Measurements from ENCODE around the gene UTS2R. TPM values are rescaled to one million over a fixed set of nuclear protein-coding genes. Genes with fewer than 3 reads are reported as not detected.
"Not testable (repeated sequence)": the region's sequence is repeated elsewhere in the genome, so short reads cannot be mapped to it uniquely, and the experiment has no call there.

Gene UTS2R
- total RNA-seq, 1 experiment from 2014 or later, result not detected

GRCh38 chr17:82378741-82379021 lies 7.1 kb downstream of the UTS2R start:
- CTCF ChIA-PET, result no interaction called here
- Mint-ChIP-seq H3K27ac (ENCODE audit: low read depth, unreplicated experiment) (no peak overlapping the region), H3K4me3 (ENCODE audit: unreplicated experiment) (no peak overlapping the region), H3K36me3 (ENCODE audit: insufficient read depth, unreplicated experiment) (no peaks in the 10 kb centered on the region), H3K27me3 (ENCODE audit: insufficient read depth, unreplicated experiment) (peaks cover 35% of the 10 kb centered on the region), H3K4me1 (ENCODE audit: insufficient read depth, unreplicated experiment) (peaks cover 11% of the 10 kb centered on the region), H3K9me3 (ENCODE audit: unreplicated experiment) (no peaks in the 10 kb centered on the region)
- DNase-seq (ENCODE audit: unreplicated experiment), result no peak
- TF ChIP-seq, protein P1, sequence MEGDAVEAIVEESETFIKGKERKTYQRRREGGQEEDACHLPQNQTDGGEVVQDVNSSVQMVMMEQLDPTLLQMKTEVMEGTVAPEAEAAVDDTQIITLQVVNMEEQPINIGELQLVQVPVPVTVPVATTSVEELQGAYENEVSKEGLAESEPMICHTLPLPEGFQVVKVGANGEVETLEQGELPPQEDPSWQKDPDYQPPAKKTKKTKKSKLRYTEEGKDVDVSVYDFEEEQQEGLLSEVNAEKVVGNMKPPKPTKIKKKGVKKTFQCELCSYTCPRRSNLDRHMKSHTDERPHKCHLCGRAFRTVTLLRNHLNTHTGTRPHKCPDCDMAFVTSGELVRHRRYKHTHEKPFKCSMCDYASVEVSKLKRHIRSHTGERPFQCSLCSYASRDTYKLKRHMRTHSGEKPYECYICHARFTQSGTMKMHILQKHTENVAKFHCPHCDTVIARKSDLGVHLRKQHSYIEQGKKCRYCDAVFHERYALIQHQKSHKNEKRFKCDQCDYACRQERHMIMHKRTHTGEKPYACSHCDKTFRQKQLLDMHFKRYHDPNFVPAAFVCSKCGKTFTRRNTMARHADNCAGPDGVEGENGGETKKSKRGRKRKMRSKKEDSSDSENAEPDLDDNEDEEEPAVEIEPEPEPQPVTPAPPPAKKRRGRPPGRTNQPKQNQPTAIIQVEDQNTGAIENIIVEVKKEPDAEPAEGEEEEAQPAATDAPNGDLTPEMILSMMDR (IDR thresholded peaks at IDR 0.05; ENCODE audit: unreplicated experiment), result no peak
- BruUV-seq (replicated peaks), result no TSS peak
- POLR2A ChIA-PET, result no interaction called here
- intact Hi-C loops (cut with micrococcal nuclease), result no loop called here

GRCh38 chr17:82380860-82381702 lies 9.5 kb downstream of the UTS2R start:
- intact Hi-C loops (cut with micrococcal nuclease), result loop anchor here (10.0 kb wide), 1 partner anchor 174 kb away; no protein-coding TSS in a partner anchor
- no TSS peak for BruUV-seq (replicated peaks)
- TF ChIP-seq, protein P1 (IDR thresholded peaks at IDR 0.05; ENCODE audit: unreplicated experiment), result no peak
- no peak for DNase-seq (ENCODE audit: unreplicated experiment)
- CTCF ChIA-PET, result interaction anchor here (0.7 kb wide), 1 partner anchor 172 kb away, joined by 3 read pairs; no protein-coding TSS in a partner anchor
- Mint-ChIP-seq H3K27me3 (ENCODE audit: insufficient read depth, unreplicated experiment) (peaks cover 35% of the 10 kb centered on the region), H3K4me3 (ENCODE audit: unreplicated experiment) (peak overlapping the region; percentile 6), H3K36me3 (ENCODE audit: insufficient read depth, unreplicated experiment) (no peaks in the 10 kb centered on the region), H3K4me1 (ENCODE audit: insufficient read depth, unreplicated experiment) (peaks cover 11% of the 10 kb centered on the region), H3K9me3 (ENCODE audit: unreplicated experiment) (no peaks in the 10 kb centered on the region), H3K27ac (ENCODE audit: low read depth, unreplicated experiment) (no peak overlapping the region)
- POLR2A ChIA-PET, result interaction anchor here (1.5 kb wide), 1 partner anchor 23 kb away, joined by 3 read pairs; no protein-coding TSS in a partner anchor

DNA sequence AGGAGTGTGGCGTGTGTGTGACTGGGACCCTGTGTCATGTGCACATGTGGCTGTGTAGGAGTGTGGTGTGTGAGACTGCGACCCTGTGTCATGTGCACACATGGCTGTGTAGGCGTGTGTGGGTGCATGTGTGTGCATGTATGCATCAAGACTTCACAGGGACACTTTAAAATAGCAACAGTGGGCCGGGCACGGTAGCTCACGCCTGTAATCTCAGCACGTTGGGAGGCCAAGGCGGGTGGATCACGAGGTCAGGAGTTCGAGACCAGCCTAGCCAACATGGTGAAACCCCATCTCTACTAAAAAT lies 10.1 kb downstream of the UTS2R start:
- H3K27ac Mint-ChIP-seq (ENCODE audit: low read depth, unreplicated experiment); BruUV-seq (replicated peaks); DNase-seq (ENCODE audit: unreplicated experiment); H3K36me3 Mint-ChIP-seq (ENCODE audit: insufficient read depth, unreplicated experiment); H3K4me3 Mint-ChIP-seq (ENCODE audit: unreplicated experiment); H3K9me3 Mint-ChIP-seq (ENCODE audit: unreplicated experiment): not testable (repeated sequence)
- CTCF ChIA-PET, result interaction anchor here (0.6 to 0.7 kb wide), 2 partner anchors 172 to 394 kb away, joined by 3 to 4 read pairs; no protein-coding TSS in a partner anchor
- peaks cover 11% of the 10 kb centered on the region for H3K4me1 Mint-ChIP-seq (ENCODE audit: insufficient read depth, unreplicated experiment)
- peaks cover 35% of the 10 kb centered on the region for H3K27me3 Mint-ChIP-seq (ENCODE audit: insufficient read depth, unreplicated experiment)
- POLR2A ChIA-PET, result interaction anchor here (1.5 kb wide), 1 partner anchor 23 kb away, joined by 3 read pairs; no protein-coding TSS in a partner anchor
- intact Hi-C loops (cut with micrococcal nuclease), result loop anchor here (10.0 kb wide), 1 partner anchor 173 kb away; no protein-coding TSS in a partner anchor

DNA sequence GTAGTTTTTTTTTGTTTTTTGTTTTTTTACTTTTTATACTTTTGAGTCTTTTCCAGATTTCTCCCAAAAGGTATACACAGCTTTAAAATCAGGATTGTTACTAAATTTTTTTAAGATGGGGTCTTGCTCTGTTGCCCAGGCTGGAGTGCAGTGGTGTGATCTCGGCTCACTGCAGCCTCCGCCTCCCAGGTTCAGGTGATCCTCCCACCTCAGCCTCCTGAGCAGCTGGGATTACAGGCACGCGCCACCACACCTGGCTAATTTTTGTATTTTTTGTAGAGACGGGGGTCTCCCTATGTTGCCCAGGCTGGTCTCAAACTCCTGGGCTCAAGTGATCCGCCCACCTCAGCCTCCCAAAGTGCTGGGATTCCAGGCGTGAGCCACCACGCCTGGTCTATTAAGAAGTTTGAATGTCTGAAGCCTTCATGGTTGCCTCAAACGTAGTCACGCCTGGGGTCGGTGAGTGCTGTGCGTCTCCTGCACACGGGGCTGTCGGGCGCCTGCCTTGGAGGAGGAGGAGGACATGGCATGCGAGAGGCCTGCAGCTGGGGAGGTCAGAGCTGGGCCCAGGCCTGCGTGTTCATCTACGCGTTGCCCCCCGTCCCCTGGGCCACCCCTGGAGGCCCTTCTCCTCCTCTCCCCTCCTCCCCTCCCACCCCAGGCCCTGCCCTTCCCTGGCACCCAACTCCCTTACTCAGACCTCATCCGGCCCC lies 10.8 kb downstream of the UTS2R start:
- CTCF ChIA-PET, result interaction anchor here (0.6 kb wide), 1 partner anchor 393 kb away, joined by 4 read pairs; no protein-coding TSS in a partner anchor
- DNase-seq (ENCODE audit: unreplicated experiment); H3K27ac Mint-ChIP-seq (ENCODE audit: low read depth, unreplicated experiment); POLR2A ChIA-PET; H3K4me3 Mint-ChIP-seq (ENCODE audit: unreplicated experiment); BruUV-seq (replicated peaks); H3K9me3 Mint-ChIP-seq (ENCODE audit: unreplicated experiment); H3K36me3 Mint-ChIP-seq (ENCODE audit: insufficient read depth, unreplicated experiment): not testable (repeated sequence)
- peaks cover 37% of the 10 kb centered on the region for H3K27me3 Mint-ChIP-seq (ENCODE audit: insufficient read depth, unreplicated experiment)
- intact Hi-C loops (cut with micrococcal nuclease), result loop anchor here (10.0 kb wide), 1 partner anchor 172 kb away; no protein-coding TSS in a partner anchor
- peaks cover 12% of the 10 kb centered on the region for H3K4me1 Mint-ChIP-seq (ENCODE audit: insufficient read depth, unreplicated experiment)

DNA sequence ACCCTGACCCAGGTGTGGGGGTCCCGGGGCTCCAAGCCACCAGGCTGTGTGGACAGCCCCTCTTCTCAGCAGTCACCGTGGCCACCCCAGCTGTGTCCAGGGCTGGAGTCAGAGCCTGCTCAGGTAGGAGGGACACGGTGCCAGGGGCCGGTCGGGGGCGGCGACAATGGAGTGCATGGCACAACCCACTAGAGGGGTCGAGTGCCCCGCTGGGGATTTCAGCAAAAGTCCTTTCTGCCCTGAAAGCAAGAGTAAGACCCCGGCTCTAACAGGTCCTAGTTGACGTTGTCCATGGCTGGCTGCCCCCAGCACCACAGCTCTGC lies 11.3 kb downstream of the UTS2R start:
- ChIA-PET POLR2A (interaction anchor here (2.1 kb wide), 1 partner anchor 17 kb away, joined by 5 read pairs; no protein-coding TSS in a partner anchor), CTCF (no interaction called here)
- Mint-ChIP-seq H3K36me3 (ENCODE audit: insufficient read depth, unreplicated experiment) (no peaks in the 10 kb centered on the region), H3K4me3 (ENCODE audit: unreplicated experiment) (no peak overlapping the region), H3K9me3 (ENCODE audit: unreplicated experiment) (no peaks in the 10 kb centered on the region), H3K27ac (ENCODE audit: low read depth, unreplicated experiment) (no peak overlapping the region), H3K27me3 (ENCODE audit: insufficient read depth, unreplicated experiment) (peaks cover 42% of the 10 kb centered on the region), H3K4me1 (ENCODE audit: insufficient read depth, unreplicated experiment) (peaks cover 18% of the 10 kb centered on the region)
- TF ChIP-seq, protein P1 (IDR thresholded peaks at IDR 0.05; ENCODE audit: unreplicated experiment), result no peak
- intact Hi-C loops (cut with micrococcal nuclease), result loop anchor here (10.0 kb wide), 1 partner anchor 172 kb away; no protein-coding TSS in a partner anchor
- BruUV-seq (replicated peaks), result no TSS peak
- DNase-seq (ENCODE audit: unreplicated experiment), result no peak
